Neural progenitor cell (in vitro differentiated cells): Measurements from ENCODE around the gene VWA3B. TPM values are rescaled to one million over a fixed set of nuclear protein-coding genes. Genes with fewer than 3 reads are reported as not detected.
A peak's percentile ranks its signal among the peaks of the same experiment; 100 is the strongest.

ENCODE experiments used
- DNase-seq: peaks from one replicate; pipeline ENCODE4 v3.0.0-alpha.2; 2016; ENCODE audit warnings: low spot score
- H2AFZ ChIP-seq: fragments of 200-600 bp; sonication (generic); replicated peaks from 2 replicates; pipeline ENCODE4 v1.6.1; 2016; ENCODE audit warnings: antibody characterized with exemption
- H3F3A ChIP-seq: fragments of 200-600 bp; sonication (generic); 2 replicates; pipeline ENCODE4 v1.6.1; 2016; ENCODE audit warnings: antibody characterized with exemption, low read depth
- H3K27ac ChIP-seq: fragments of 200-600 bp; sonication (generic); 2 replicates; pipeline ENCODE4 v1.5.1; 2016; ENCODE audit warnings: mild to moderate bottlenecking
- H3K27me3 ChIP-seq: fragments of 200-600 bp; sonication (generic); 2 replicates; pipeline ENCODE4 v1.6.1; 2016; ENCODE audit warnings: mild to moderate bottlenecking, moderate library complexity
- H3K36me3 ChIP-seq: fragments of 200-600 bp; sonication (generic); 2 replicates; pipeline ENCODE4 v1.5.1; 2016
- H3K4me1 ChIP-seq: fragments of 200-600 bp; sonication (generic); 2 replicates; pipeline ENCODE4 v1.6.1; 2016; ENCODE audit warnings: mixed run types
- H3K4me2 ChIP-seq: fragments of 200-600 bp; sonication (generic); 2 replicates; pipeline ENCODE4 v1.6.1; 2016
- H3K4me3 ChIP-seq: fragments of 200-600 bp; sonication (generic); 2 replicates; pipeline ENCODE4 v1.5.1; 2016
- H3K79me2 ChIP-seq: fragments of 200-600 bp; sonication (generic); 2 replicates; pipeline ENCODE4 v1.6.1; 2016; ENCODE audit warnings: low read depth
- H3K9ac ChIP-seq: fragments of 200-600 bp; sonication (generic); 2 replicates; pipeline ENCODE4 v1.6.1; 2016
- H3K9me3 ChIP-seq: fragments of 200-600 bp; sonication (generic); 2 replicates; pipeline ENCODE4 v1.5.1; 2016; ENCODE audit warnings: low read depth
- H4K20me1 ChIP-seq: fragments of 200-600 bp; sonication (generic); 2 replicates; pipeline ENCODE4 v1.6.1; 2016; ENCODE audit warnings: low read depth
- H3K27ac Mint-ChIP-seq: 3 replicates; pipeline ENCODE4 v1.8.0; 2021; ENCODE audit warnings: mixed read lengths
- H3K27me3 Mint-ChIP-seq: 2 replicates; pipeline ENCODE4 v1.8.0; 2022; ENCODE audit warnings: low read depth, mild to moderate bottlenecking, inconsistent platforms, moderate library complexity, mixed read lengths; ENCODE audit not compliant: insufficient read depth
- H3K36me3 Mint-ChIP-seq: 3 replicates; pipeline ENCODE4 v1.8.0; 2021; ENCODE audit warnings: mixed read lengths
- H3K4me1 Mint-ChIP-seq: 3 replicates; pipeline ENCODE4 v1.8.0; 2021; ENCODE audit warnings: mixed read lengths
- H3K4me3 Mint-ChIP-seq: 3 replicates; pipeline ENCODE4 v1.8.0; 2021; ENCODE audit warnings: mild to moderate bottlenecking, moderate library complexity, mixed read lengths
- H3K9me3 Mint-ChIP-seq: 3 replicates; pipeline ENCODE4 v1.8.0; 2020; ENCODE audit warnings: mixed read lengths
- CTCF ChIP-seq: fragments of 200-600 bp; sonication (generic); IDR thresholded peaks from 2 replicates; pipeline ENCODE4 v1.5.1; 2017; ENCODE audit warnings: antibody characterized with exemption, mild to moderate bottlenecking
- EZH2 ChIP-seq: fragments of 200-600 bp; sonication (generic); IDR thresholded peaks from 2 replicates; pipeline ENCODE4 v1.6.1; 2017; ENCODE audit warnings: antibody characterized with exemption, mild to moderate bottlenecking, moderate library complexity
- EZH2phosphoT487 ChIP-seq: fragments of 200-600 bp; sonication (generic); IDR thresholded peaks from 2 replicates; pipeline ENCODE4 v1.6.1; 2017; ENCODE audit warnings: antibody characterized with exemption
- total RNA-seq: library from RNA; depleted of rRNA; stranded (reverse); fragments of >200 nt; gene quantifications from 2 replicates; pipeline ENCODE4 v1.2.3, GENCODE V29; 2015; ENCODE audit warnings: low replicate concordance

VWA3B gene
- total RNA-seq, 1 donor from 2014 or later: not detected

- Histone ChIP-seq H2AFZ (no peak overlapping the region), H4K20me1 (peaks cover 33% of the 10 kb centered on the region), H3K27ac (no peak overlapping the region), H3K27me3 (peaks cover 87% of the 10 kb centered on the region), H3K9ac (no peak overlapping the region), H3K79me2 (no peaks in the 10 kb centered on the region), H3K36me3 (no peaks in the 10 kb centered on the region), H3F3A (peaks cover 14% of the 10 kb centered on the region), H3K4me2 (peak overlapping the region; percentile 78), H3K4me1 (peaks cover 23% of the 10 kb centered on the region), H3K9me3 (no peaks in the 10 kb centered on the region), H3K4me3 (peak overlapping the region; percentile 47)
- peak overlapping the region; percentile 95 for H3K27ac Mint-ChIP-seq
- TF ChIP-seq EZH2phosphoT487 (no peak), EZH2 (no peak), CTCF (no peak)
- peaks cover 34% of the 10 kb centered on the region for H3K27me3 Mint-ChIP-seq
- DNase-seq: peak; percentile 87
- H3K9me3 Mint-ChIP-seq: peaks cover 8% of the 10 kb centered on the region
- H3K36me3 Mint-ChIP-seq: no peaks in the 10 kb centered on the region
- peaks cover 36% of the 10 kb centered on the region for H3K4me1 Mint-ChIP-seq
- H3K4me3 Mint-ChIP-seq: peak overlapping the region; percentile 85
These were observed 260.5 kb downstream of the VWA3B start for GRCh38 chr2:98347298-98348065.

- peaks cover 14% of the 10 kb centered on the region for H3F3A ChIP-seq
- H3K27me3 ChIP-seq: peaks cover 81% of the 10 kb centered on the region
- no peak overlapping the region for H2AFZ ChIP-seq
- peak overlapping the region; percentile 78 for H3K4me2 ChIP-seq
- no peaks in the 10 kb centered on the region for H3K36me3 ChIP-seq
- no peak overlapping the region for H3K9ac ChIP-seq
- Mint-ChIP-seq H3K4me1 (peaks cover 36% of the 10 kb centered on the region), H3K36me3 (no peaks in the 10 kb centered on the region), H3K4me3 (peak overlapping the region; percentile 84), H3K27ac (peak overlapping the region; percentile 95), H3K27me3 (peaks cover 33% of the 10 kb centered on the region), H3K9me3 (peaks cover 8% of the 10 kb centered on the region)
- no peaks in the 10 kb centered on the region for H3K9me3 ChIP-seq
- TF ChIP-seq CTCF (no peak), EZH2phosphoT487 (no peak), EZH2 (no peak)
- H4K20me1 ChIP-seq: peaks cover 33% of the 10 kb centered on the region
- H3K4me1 ChIP-seq: peaks cover 23% of the 10 kb centered on the region
- peak overlapping the region; percentile 47 for H3K4me3 ChIP-seq
- no peak overlapping the region for H3K27ac ChIP-seq
- no peaks in the 10 kb centered on the region for H3K79me2 ChIP-seq
- peak; percentile 68 for DNase-seq
These were observed 261.1 kb downstream of the VWA3B start for GRCh38 chr2:98348066-98348561.

- Histone ChIP-seq H4K20me1 (peaks cover 30% of the 10 kb centered on the region), H3K36me3 (no peaks in the 10 kb centered on the region), H3K4me1 (peaks cover 27% of the 10 kb centered on the region), H3K9me3 (no peaks in the 10 kb centered on the region), H3K9ac (no peak overlapping the region), H3K4me2 (no peak overlapping the region), H3F3A (peaks cover 14% of the 10 kb centered on the region), H3K27me3 (peaks cover 58% of the 10 kb centered on the region), H2AFZ (no peak overlapping the region), H3K4me3 (no peak overlapping the region), H3K79me2 (no peaks in the 10 kb centered on the region), H3K27ac (no peak overlapping the region)
- no peaks in the 10 kb centered on the region for H3K36me3 Mint-ChIP-seq
- peaks cover 36% of the 10 kb centered on the region for H3K4me1 Mint-ChIP-seq
- peaks cover 27% of the 10 kb centered on the region for H3K27me3 Mint-ChIP-seq
- H3K27ac Mint-ChIP-seq: no peak overlapping the region
- peaks cover 8% of the 10 kb centered on the region for H3K9me3 Mint-ChIP-seq
- no peak overlapping the region for H3K4me3 Mint-ChIP-seq
- TF ChIP-seq EZH2phosphoT487: no peak
- TF ChIP-seq EZH2: no peak
- TF ChIP-seq CTCF: no peak
- DNase-seq: no peak
These were observed 263.4 kb downstream of the VWA3B start for GRCh38 chr2:98350411-98350810.
